Peyer's patch (tissue), 4 donors: Measurements from ENCODE around the gene RGL3. TPM values are rescaled to one million over a fixed set of nuclear protein-coding genes. Genes with fewer than 3 reads are reported as not detected.
A peak's percentile ranks its signal among the peaks of the same experiment; 100 is the strongest.
"Not testable (repeated sequence)": the region's sequence is repeated elsewhere in the genome, so short reads cannot be mapped to it uniquely, and the experiment has no call there.

ENCODE experiments used
- DNase-seq, 3 donors: peaks; one replicate each; pipeline ENCODE4 v3.0.0-alpha.2; 2017 to 2019
- H3K27ac ChIP-seq, 4 donors: fragments of 200-600 bp; sonication (generic); one replicate each; pipeline ENCODE4 v1.5.1; 2016 to 2019
- H3K27me3 ChIP-seq, 2 donors: fragments of 200-600 bp; sonication (generic); one replicate each; pipeline ENCODE4 v1.5.1; 2019
- H3K36me3 ChIP-seq, 3 donors: fragments of 200-600 bp; sonication (generic); one replicate each; pipeline ENCODE4 v1.5.1; 2016 to 2019
- H3K4me1 ChIP-seq, 4 donors: fragments of 200-600 bp; sonication (generic); one replicate each; pipeline ENCODE4 v1.5.1; 2016 to 2019
- H3K4me3 ChIP-seq, 4 donors: fragments of 200-600 bp; sonication (generic); 1 replicate in 3 of 4; 2 replicates in 1 of 4; pipeline ENCODE4 v1.5.1; 2016 to 2019; ENCODE audit warnings: mild to moderate bottlenecking in 1 of 4
- H3K9me3 ChIP-seq, 4 donors: fragments of 200-600 bp; sonication (generic); one replicate each; pipeline ENCODE4 v1.5.1; 2016 to 2019; ENCODE audit warnings: mild to moderate bottlenecking in 1 of 4
- POLR2A ChIP-seq, 2 donors: fragments of 450-650 bp; IDR thresholded peaks; one replicate each; pipeline ENCODE4 v1.5.1; 2017; ENCODE audit warnings: antibody characterized with exemption in 2 of 2, mild to moderate bottlenecking in 2 of 2, moderate library complexity in 2 of 2
- total RNA-seq, 4 donors: library from RNA; depleted of rRNA; stranded (reverse); fragments of >200 nt; gene quantifications; one replicate each; pipeline ENCODE4 v1.1.0, GENCODE V29; 2016
- TF ChIP-seq, protein P1 (sequence below), 6 experiments: fragments of 450-650 bp in 4 of 6; fragments of 200-600 bp in 2 of 6; sonication (generic) in 1 of 6; IDR thresholded peaks; one replicate each; pipeline ENCODE4 v1.5.1; 2017 to 2019; ENCODE audit warnings: antibody characterized with exemption in 6 of 6, mild to moderate bottlenecking in 3 of 6, moderate library complexity in 1 of 6

The RGL3 gene
- total RNA-seq, 4 donors from 2014 or later = 2.5 to 51.2 (median 6.3) TPM

DNA sequence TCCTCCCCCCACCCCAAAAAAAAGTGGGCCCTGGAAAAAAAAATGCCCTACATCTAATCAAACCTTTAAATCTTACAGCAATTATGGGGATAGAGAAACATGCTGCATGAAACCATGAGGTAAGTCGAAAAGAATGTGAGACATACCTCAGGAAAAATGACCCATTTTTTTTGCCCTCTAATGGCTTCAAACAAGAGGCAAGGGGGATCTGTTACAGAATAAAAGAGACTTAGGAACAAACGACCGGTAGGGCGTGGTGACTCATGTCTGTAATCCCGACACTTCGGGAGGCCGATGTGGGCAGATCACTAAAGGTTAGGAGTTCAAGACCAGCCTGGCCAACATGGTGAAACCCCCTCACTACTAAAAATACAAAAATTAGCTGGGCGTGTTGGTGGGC, 8.4 kb downstream of the RGL3 start:
- DNase-seq = no peak
- Histone ChIP-seq H3K9me3 (no peaks in the 10 kb centered on the region), H3K4me3 (no peak overlapping the region), H3K4me1 (no peaks in the 10 kb centered on the region), H3K36me3 (no peaks in the 10 kb centered on the region), H3K27me3 (no peaks in the 10 kb centered on the region), H3K27ac (no peak overlapping the region)
- no peak for TF ChIP-seq POLR2A (IDR thresholded peaks at IDR 0.05)
- TF ChIP-seq, protein P1, sequence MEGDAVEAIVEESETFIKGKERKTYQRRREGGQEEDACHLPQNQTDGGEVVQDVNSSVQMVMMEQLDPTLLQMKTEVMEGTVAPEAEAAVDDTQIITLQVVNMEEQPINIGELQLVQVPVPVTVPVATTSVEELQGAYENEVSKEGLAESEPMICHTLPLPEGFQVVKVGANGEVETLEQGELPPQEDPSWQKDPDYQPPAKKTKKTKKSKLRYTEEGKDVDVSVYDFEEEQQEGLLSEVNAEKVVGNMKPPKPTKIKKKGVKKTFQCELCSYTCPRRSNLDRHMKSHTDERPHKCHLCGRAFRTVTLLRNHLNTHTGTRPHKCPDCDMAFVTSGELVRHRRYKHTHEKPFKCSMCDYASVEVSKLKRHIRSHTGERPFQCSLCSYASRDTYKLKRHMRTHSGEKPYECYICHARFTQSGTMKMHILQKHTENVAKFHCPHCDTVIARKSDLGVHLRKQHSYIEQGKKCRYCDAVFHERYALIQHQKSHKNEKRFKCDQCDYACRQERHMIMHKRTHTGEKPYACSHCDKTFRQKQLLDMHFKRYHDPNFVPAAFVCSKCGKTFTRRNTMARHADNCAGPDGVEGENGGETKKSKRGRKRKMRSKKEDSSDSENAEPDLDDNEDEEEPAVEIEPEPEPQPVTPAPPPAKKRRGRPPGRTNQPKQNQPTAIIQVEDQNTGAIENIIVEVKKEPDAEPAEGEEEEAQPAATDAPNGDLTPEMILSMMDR (IDR thresholded peaks at IDR 0.05) = no peak

DNA sequence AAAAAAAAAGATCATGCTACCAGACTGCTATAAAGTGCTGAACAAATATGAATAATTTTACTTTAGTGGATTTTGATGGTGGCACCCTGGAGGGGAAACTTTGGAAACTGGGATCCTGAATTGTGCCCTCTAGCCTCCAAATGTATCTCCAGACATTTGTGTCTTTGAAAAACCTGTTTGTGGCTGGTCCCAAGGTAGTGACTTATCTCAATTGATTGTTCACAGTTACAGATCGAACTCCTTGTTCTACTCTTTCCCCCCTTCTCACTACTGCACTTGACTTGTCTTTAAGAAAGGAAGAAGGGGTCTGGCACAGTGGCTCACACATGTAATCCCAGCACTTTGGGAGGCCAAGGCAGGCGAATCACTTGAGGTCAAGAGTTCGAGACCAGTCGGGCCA, 10.5 kb downstream of the RGL3 start:
- Histone ChIP-seq H3K27me3 (no peaks in the 10 kb centered on the region), H3K36me3 (no peaks in the 10 kb centered on the region), H3K4me3 (no peak overlapping the region), H3K4me1 (no peaks in the 10 kb centered on the region), H3K27ac (no peak overlapping the region), H3K9me3 (no peaks in the 10 kb centered on the region)
- DNase-seq = no peak
- TF ChIP-seq, protein P1 (IDR thresholded peaks at IDR 0.05) = no peak
- TF ChIP-seq POLR2A (IDR thresholded peaks at IDR 0.05) = no peak

GRCh38 chr19:11406703-11407236, 12.3 kb downstream of the RGL3 start:
- H3K36me3 ChIP-seq, H3K27me3 ChIP-seq, H3K4me3 ChIP-seq, H3K9me3 ChIP-seq, H3K4me1 ChIP-seq, H3K27ac ChIP-seq, DNase-seq: not testable (repeated sequence)

DNA sequence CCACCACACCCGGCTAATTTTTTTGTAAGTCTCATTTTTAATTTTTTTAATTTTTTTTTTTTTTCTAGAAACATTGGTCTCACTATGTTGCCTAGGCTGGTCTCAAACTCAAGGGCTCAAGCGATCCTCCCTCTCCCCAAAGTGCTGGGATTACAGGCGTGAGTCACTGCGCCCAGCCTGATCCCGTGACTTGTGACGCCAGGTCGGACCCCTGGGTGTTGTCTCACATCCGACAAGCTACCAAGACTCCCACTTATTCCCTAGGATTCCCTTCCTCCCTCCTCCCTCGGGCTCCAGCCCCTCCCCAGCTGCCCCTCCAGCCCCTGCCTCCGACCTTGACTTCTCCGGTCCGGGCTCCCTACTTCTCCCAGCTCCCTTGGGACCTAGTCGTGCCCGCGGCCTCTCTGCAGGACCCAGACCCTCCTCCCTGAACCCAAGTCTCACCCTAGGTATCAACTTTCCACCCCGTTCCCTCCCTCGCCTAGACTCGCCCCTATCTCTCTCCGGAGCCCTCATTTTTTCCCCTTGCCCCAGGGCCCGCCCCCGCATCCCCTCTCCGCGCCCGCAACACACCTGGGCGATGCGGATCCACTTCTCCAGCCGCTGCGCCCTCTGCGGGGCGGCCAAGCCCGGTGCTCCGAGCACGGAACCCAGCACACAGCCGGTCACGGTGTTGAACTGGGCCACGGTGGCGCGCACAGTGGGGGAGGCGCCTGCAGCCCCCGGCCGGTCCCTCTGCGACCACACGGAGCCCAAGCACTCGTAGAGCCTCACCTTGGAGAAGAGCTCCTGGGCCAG, 13.1 kb downstream of the RGL3 start:
- H3K4me1 ChIP-seq = no peaks in the 10 kb centered on the region
- no peaks in the 10 kb centered on the region for H3K27me3 ChIP-seq
- H3K4me3 ChIP-seq = no peak overlapping the region
- DNase-seq = no peak
- no peak for TF ChIP-seq POLR2A (IDR thresholded peaks at IDR 0.05)
- TF ChIP-seq, protein P1 (IDR thresholded peaks at IDR 0.05) = peak in 1 of 6 experiments; percentile 5
- no peaks in the 10 kb centered on the region for H3K9me3 ChIP-seq
- H3K36me3 ChIP-seq = no peaks in the 10 kb centered on the region
- H3K27ac ChIP-seq = no peak overlapping the region

GRCh38 chr19:11404588-11405222, 14.4 kb downstream of the RGL3 start:
- H3K27ac ChIP-seq = no peak overlapping the region
- no peaks in the 10 kb centered on the region for H3K9me3 ChIP-seq
- H3K27me3 ChIP-seq = no peaks in the 10 kb centered on the region
- no peak for TF ChIP-seq POLR2A (IDR thresholded peaks at IDR 0.05)
- TF ChIP-seq, protein P1 (IDR thresholded peaks at IDR 0.05) = no peak
- no peaks in the 10 kb centered on the region for H3K36me3 ChIP-seq
- H3K4me3 ChIP-seq = no peak overlapping the region
- DNase-seq = no peak
- H3K4me1 ChIP-seq = no peaks in the 10 kb centered on the region
